GM12878 (cell line): ENCODE measurements around the gene CPNE4. TPM values are rescaled to one million over a fixed set of nuclear protein-coding genes. Genes with fewer than 3 reads are reported as not detected.

ENCODE experiments used
- ATAC-seq: fragments of 200-7000 bp; cut with Tn5 transposase; 3 replicates; pipeline ENCODE4 v1.9.1; 2020; ENCODE audit warnings: mild to moderate bottlenecking, moderate library complexity
- BruUV-seq: library from RNA; stranded (reverse); fragments of 400-500 nt; replicated peaks from 2 replicates; lab custom pipeline; 2021; lab: Mats Ljungman, UMichigan
- CTCF ChIA-PET: fragments of 300-600 bp; sonication (Branson Sonifier 250); formaldehyde crosslinking; extraction: SDS; loops from one replicate; lab custom pipeline; 2021; ENCODE audit warnings: inconsistent platforms; lab: Yijun Ruan, JAX
- POLR2A ChIA-PET: fragments of 350-600 bp; formaldehyde crosslinking; extraction: SDS; loops from one replicate; lab custom pipeline; 2021; ENCODE audit warnings: inconsistent platforms; lab: Charles Lee
- RAD21 ChIA-PET: fragments of 300-600 bp; sonication (Branson Sonifier 250); formaldehyde crosslinking; loops from one replicate; lab custom pipeline; 2023; ENCODE audit warnings: antibody characterized with exemption; ENCODE audit not compliant: unreplicated experiment; lab: Charles Lee
- SMC1A ChIA-PET: fragments of 300-600 bp; sonication (Branson Sonifier 250); formaldehyde crosslinking; loops from one replicate; lab custom pipeline; 2023; ENCODE audit not compliant: unreplicated experiment, uncharacterized antibody; lab: Charles Lee
- DNase-seq: peaks from one replicate; pipeline ENCODE4 v3.0.0-alpha.2; 2011; ENCODE audit warnings: low read depth, low spot score
- FAIRE-seq: peaks from 3 replicates; lab custom pipeline; 2011; peaks lifted over from hg19 to GRCh38; lab: Jason Lieb, UNC
- H2AFZ ChIP-seq: 2 replicates; pipeline ENCODE4 v1.6.0; 2011; ENCODE audit warnings: low read depth, low read length, control low read depth; ENCODE audit not compliant: control insufficient read depth
- H3K27ac ChIP-seq: 2 replicates; pipeline ENCODE4 v1.5.1; 2011; ENCODE audit warnings: control low read depth; ENCODE audit not compliant: control insufficient read depth, insufficient read depth
- H3K27me3 ChIP-seq, 2 experiments: replicated peaks in 1 of 2; 2 replicates each; pipeline versions ENCODE4 v1.6.0 to v1.6.1; 2011; ENCODE audit warnings: low read length in 1 of 2; ENCODE audit not compliant: control insufficient read depth in 2 of 2, insufficient read depth in 2 of 2
- H3K36me3 ChIP-seq, 2 experiments: 2 replicates each; pipeline ENCODE4 v1.5.1; 2011; ENCODE audit warnings: low read length in 1 of 2; ENCODE audit not compliant: control insufficient read depth in 2 of 2, insufficient read depth in 2 of 2
- H3K4me1 ChIP-seq: 2 replicates; pipeline ENCODE4 v1.6.1; 2011; ENCODE audit warnings: mild to moderate bottlenecking, low read length, moderate library complexity, mixed read lengths; ENCODE audit not compliant: control insufficient read depth, insufficient read depth
- H3K4me2 ChIP-seq: 2 replicates; pipeline ENCODE4 v1.6.0; 2011; ENCODE audit warnings: control low read depth; ENCODE audit not compliant: control insufficient read depth, insufficient read depth
- H3K4me3 ChIP-seq: fragments of 200-600 bp; sonication (generic); 2 replicates; pipeline ENCODE4 v1.5.1; 2016
- H3K79me2 ChIP-seq: 2 replicates; pipeline ENCODE4 v1.6.0; 2011; ENCODE audit warnings: low read length; ENCODE audit not compliant: control insufficient read depth, insufficient read depth
- H3K9ac ChIP-seq: 2 replicates; pipeline ENCODE4 v1.8.0; 2011; ENCODE audit warnings: low read length, control low read depth, mixed read lengths; ENCODE audit not compliant: control insufficient read depth, insufficient read depth
- H3K9me3 ChIP-seq: replicated peaks from 3 replicates; pipeline ENCODE4 v1.5.1; 2011; ENCODE audit warnings: mild to moderate bottlenecking, low read length; ENCODE audit not compliant: control insufficient read depth, insufficient read depth
- H4K20me1 ChIP-seq: 2 replicates; pipeline ENCODE4 v1.6.0; 2011; ENCODE audit not compliant: control insufficient read depth, insufficient read depth
- ATF2 ChIP-seq: IDR thresholded peaks from 2 replicates; pipeline ENCODE4 v1.6.1; 2012; ENCODE audit warnings: low read length, inconsistent platforms
- ATF7 ChIP-seq: fragments of 450-650 bp; IDR thresholded peaks from 2 replicates; pipeline ENCODE4 v1.6.1; 2016; ENCODE audit warnings: low read depth, mild to moderate bottlenecking
- BHLHE40 ChIP-seq, 2 experiments: fragments of 450-650 bp in 1 of 2; IDR thresholded peaks; 2 replicates each; pipeline ENCODE4 v1.6.1; 2011 to 2017; ENCODE audit warnings: low read depth in 2 of 2, borderline replicate concordance in 1 of 2, improper control_type of control experiment in 1 of 2, low read length in 1 of 2, mild to moderate bottlenecking in 1 of 2
- CEBPB ChIP-seq, 2 experiments: fragments of 150-350 bp in 1 of 2; IDR thresholded peaks; 2 replicates each; pipeline ENCODE4 v1.6.1; 2012 to 2014; ENCODE audit warnings: low read depth in 2 of 2, low read length in 2 of 2, borderline replicate concordance in 1 of 2, inconsistent platforms in 1 of 2
- CHD2 ChIP-seq: IDR thresholded peaks from 2 replicates; pipeline ENCODE4 v1.6.1; 2011; ENCODE audit warnings: low read depth, low read length, improper control_type of control experiment, borderline replicate concordance
- CHD4 ChIP-seq: fragments of 200-600 bp; sonication (generic); IDR thresholded peaks from 2 replicates; pipeline ENCODE4 v1.6.1; 2016; ENCODE audit warnings: mild to moderate bottlenecking
- HDGF ChIP-seq: fragments of 450-650 bp; IDR thresholded peaks from 2 replicates; pipeline ENCODE4 v1.6.1; 2016; ENCODE audit warnings: antibody characterized with exemption
- IRF3 ChIP-seq: fragments of 450-650 bp; IDR thresholded peaks from 2 replicates; pipeline ENCODE4 v1.6.1; 2014; ENCODE audit warnings: mild to moderate bottlenecking
- NFYB ChIP-seq: IDR thresholded peaks from 2 replicates; pipeline ENCODE4 v1.6.1; 2011; ENCODE audit warnings: low read depth, mild to moderate bottlenecking, low read length, improper control_type of control experiment, moderate library complexity; ENCODE audit not compliant: insufficient read depth
- PBX3 ChIP-seq: IDR thresholded peaks from 2 replicates; pipeline ENCODE4 v1.6.1; 2011; ENCODE audit warnings: mild to moderate bottlenecking, low read depth, low read length, moderate library complexity; ENCODE audit not compliant: insufficient replicate concordance
- POLR2A ChIP-seq: IDR thresholded peaks from 2 replicates; pipeline ENCODE4 v1.6.1; 2011; ENCODE audit warnings: low read depth, mild to moderate bottlenecking, low read length
- SMAD5 ChIP-seq: IDR thresholded peaks from 2 replicates; pipeline ENCODE4 v1.6.1; 2016; ENCODE audit warnings: antibody characterized with exemption, low read depth
- SMC3 ChIP-seq: IDR thresholded peaks from 2 replicates; pipeline ENCODE4 v1.6.1; 2011; ENCODE audit warnings: low read length, improper control_type of control experiment, borderline replicate concordance
- SUZ12 ChIP-seq: fragments of 200-600 bp; sonication (generic); IDR thresholded peaks from one replicate; pipeline ENCODE4 v1.6.1; 2018; ENCODE audit warnings: antibody characterized with exemption, mild to moderate bottlenecking; ENCODE audit not compliant: unreplicated experiment
- YBX1 ChIP-seq: fragments of 450-650 bp; IDR thresholded peaks from 2 replicates; pipeline ENCODE4 v1.6.1; 2016; ENCODE audit warnings: antibody characterized with exemption
- WGBS: methylation state at CpG from one replicate; pipeline ENCODE4 v1.1.6; 2016; ENCODE audit warnings: low lambda C conversion rate; ENCODE audit not compliant: insufficient replicate concordance, insufficient coverage; ENCODE audit errors: missing lambda C conversion rate; 5-methylcytosine and 5-hydroxymethylcytosine counted together
- in situ Hi-C: fragments of 300-500 bp; cut with MboI; formaldehyde crosslinking; loops from 9 replicates; pipeline ENCODE4 v1.14.3; 2018; ENCODE audit warnings: mixed read lengths
- intact Hi-C: fragments of 100-400 bp; cut with micrococcal nuclease; formaldehyde crosslinking; loops from one replicate; pipeline ENCODE4 v1.14.2; 2022; ENCODE audit not compliant: unreplicated experiment
- polyA plus RNA-seq, 11 experiments: library from polyadenylated mRNA; depleted of rRNA in 4 of 11; unstranded in 6 of 11; stranded (reverse) in 5 of 11; fragments of >200 nt; fragmentation: Nextera tagmentation in 4 of 11; fragmentation: Illumina TruSeq in 1 of 11; extraction: Ambion mirVana in 4 of 11; extraction: Trizol in 1 of 11; gene quantifications; 1 replicate in 1 of 11; 2 replicates in 10 of 11; pipeline versions ENCODE4 v1.2.1 to v1.2.3, GENCODE V29; 2011 to 2016; ENCODE audit warnings: inconsistent platforms in 2 of 11, missing spikeins in 2 of 11, low read depth in 1 of 11
- total RNA-seq, 4 experiments: library from RNA; depleted of rRNA in 3 of 4; stranded (reverse); fragments of >200 nt in 3 of 4; fragmentation: Illumina TruSeq in 1 of 4; extraction: Trizol in 1 of 4; gene quantifications; 2 replicates each; pipeline versions ENCODE4 v1.2.1 to v1.2.3, GENCODE V29; 2013 to 2021
- TF ChIP-seq, protein P1 (sequence below): IDR thresholded peaks from 2 replicates; pipeline ENCODE4 v1.6.1; 2012; ENCODE audit warnings: low read depth, low read length, improper control_type of control experiment
- TF ChIP-seq, protein P2 (sequence below): fragments of 450-650 bp; IDR thresholded peaks from 2 replicates; pipeline ENCODE4 v1.6.1; 2017; ENCODE audit warnings: mild to moderate bottlenecking, low read depth, inconsistent platforms; ENCODE audit not compliant: poor library complexity, severe bottlenecking

CPNE4 gene
- total and polyA plus RNA-seq, 10 of the 15 experiments (the other 5 are each of a cell fraction or from before 2014, with no cell fraction given) = 0.17 to 1.9 (median 0.48) TPM; not detected in 1

DNA sequence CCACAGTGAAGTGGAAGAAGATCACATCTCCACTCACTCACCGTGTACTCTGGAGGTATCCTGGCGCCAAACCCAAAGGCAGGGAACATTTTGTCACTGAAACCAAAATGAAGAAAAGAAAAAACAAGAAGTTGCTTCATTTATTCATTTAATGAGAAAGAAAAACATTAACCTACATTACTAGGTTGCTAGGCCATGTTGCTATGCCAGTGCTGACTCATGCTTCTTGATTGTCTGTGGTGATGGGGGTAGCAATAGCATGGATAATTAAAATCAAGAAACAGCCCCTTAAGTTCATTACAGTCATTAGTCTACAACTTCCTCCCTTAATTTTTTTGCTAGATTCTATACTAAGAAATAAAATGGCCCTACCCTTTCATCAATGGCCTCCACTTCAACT, 479.4 kb downstream of the CPNE4 start:
- Histone ChIP-seq H4K20me1 (no peaks in the 10 kb centered on the region), H3K4me1 (peaks cover 18% of the 10 kb centered on the region), H3K36me3 (no peaks in the 10 kb centered on the region), H3K27ac (no peak overlapping the region)
- intact Hi-C loops = no loop called here
- TF ChIP-seq SMAD5 = no peak
- TF ChIP-seq ATF2 = no peak
- TF ChIP-seq CHD4 = no peak
- no peak for TF ChIP-seq YBX1
- TF ChIP-seq POLR2A = no peak
- no peak for TF ChIP-seq SUZ12
- TF ChIP-seq PBX3 = no peak
- no peak for TF ChIP-seq CEBPB (IDR thresholded peaks at IDR 0.05; ENCODE audit: borderline replicate concordance in 1 of 2, low read depth in 2 of 2, low read length in 2 of 2)
- no peak for TF ChIP-seq IRF3
- TF ChIP-seq, protein P1, sequence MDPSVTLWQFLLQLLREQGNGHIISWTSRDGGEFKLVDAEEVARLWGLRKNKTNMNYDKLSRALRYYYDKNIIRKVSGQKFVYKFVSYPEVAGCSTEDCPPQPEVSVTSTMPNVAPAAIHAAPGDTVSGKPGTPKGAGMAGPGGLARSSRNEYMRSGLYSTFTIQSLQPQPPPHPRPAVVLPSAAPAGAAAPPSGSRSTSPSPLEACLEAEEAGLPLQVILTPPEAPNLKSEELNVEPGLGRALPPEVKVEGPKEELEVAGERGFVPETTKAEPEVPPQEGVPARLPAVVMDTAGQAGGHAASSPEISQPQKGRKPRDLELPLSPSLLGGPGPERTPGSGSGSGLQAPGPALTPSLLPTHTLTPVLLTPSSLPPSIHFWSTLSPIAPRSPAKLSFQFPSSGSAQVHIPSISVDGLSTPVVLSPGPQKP = no peak
- TF ChIP-seq, protein P2, sequence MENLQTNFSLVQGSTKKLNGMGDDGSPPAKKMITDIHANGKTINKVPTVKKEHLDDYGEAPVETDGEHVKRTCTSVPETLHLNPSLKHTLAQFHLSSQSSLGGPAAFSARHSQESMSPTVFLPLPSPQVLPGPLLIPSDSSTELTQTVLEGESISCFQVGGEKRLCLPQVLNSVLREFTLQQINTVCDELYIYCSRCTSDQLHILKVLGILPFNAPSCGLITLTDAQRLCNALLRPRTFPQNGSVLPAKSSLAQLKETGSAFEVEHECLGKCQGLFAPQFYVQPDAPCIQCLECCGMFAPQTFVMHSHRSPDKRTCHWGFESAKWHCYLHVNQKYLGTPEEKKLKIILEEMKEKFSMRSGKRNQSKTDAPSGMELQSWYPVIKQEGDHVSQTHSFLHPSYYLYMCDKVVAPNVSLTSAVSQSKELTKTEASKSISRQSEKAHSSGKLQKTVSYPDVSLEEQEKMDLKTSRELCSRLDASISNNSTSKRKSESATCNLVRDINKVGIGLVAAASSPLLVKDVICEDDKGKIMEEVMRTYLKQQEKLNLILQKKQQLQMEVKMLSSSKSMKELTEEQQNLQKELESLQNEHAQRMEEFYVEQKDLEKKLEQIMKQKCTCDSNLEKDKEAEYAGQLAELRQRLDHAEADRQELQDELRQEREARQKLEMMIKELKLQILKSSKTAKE = no peak
- no peak for TF ChIP-seq CHD2
- no peak for TF ChIP-seq SMC3
- no peak for TF ChIP-seq ATF7
- no peak for TF ChIP-seq NFYB
- no peak for TF ChIP-seq HDGF
- TF ChIP-seq BHLHE40 (IDR thresholded peaks at IDR 0.05; ENCODE audit: borderline replicate concordance in 1 of 2, low read depth in 2 of 2, low read length in 1 of 2) = no peak
- TF ChIP-seq, all 136 proteins: peak for 0
- in situ Hi-C loops = no loop called here
- no peak overlapping the region for H3K4me2 ChIP-seq
- WGBS = 98% methylated on average over 2 of the region's 2 CpGs
- ChIA-PET POLR2A (no interaction called here), RAD21 (no interaction called here), CTCF (interaction anchor here (0.9 kb wide), 1 partner anchor 240 kb away, joined by 4 read pairs; no protein-coding TSS in a partner anchor), SMC1A (no interaction called here)
- H2AFZ ChIP-seq = no peak overlapping the region
- no TSS peak for BruUV-seq
- ATAC-seq = no peak
- no peak overlapping the region for H3K4me3 ChIP-seq
- no peaks in the 10 kb centered on the region for H3K79me2 ChIP-seq
- DNase-seq = no peak
- no peak overlapping the region for H3K9ac ChIP-seq
- no peaks in the 10 kb centered on the region for H3K27me3 ChIP-seq
- no peaks in the 10 kb centered on the region for H3K9me3 ChIP-seq
- FAIRE-seq = no peak
